GM12865 (cell line): ENCODE results near the gene MFSD12.
"Not testable (repeated sequence)": the region's sequence is repeated elsewhere in the genome, so short reads cannot be mapped to it uniquely, and the experiment has no call there.

Source experiments
- DNase-seq: peaks from one replicate; pipeline ENCODE4 v3.0.0; 2010; ENCODE audit warnings: low read depth
- H3K4me3 ChIP-seq: 2 replicates; pipeline ENCODE4 v1.5.1; 2011; ENCODE audit warnings: mild to moderate bottlenecking, low read depth, low read length, control low read depth
- TF ChIP-seq, protein P1 (sequence below): IDR thresholded peaks from 2 replicates; pipeline ENCODE4 v1.5.1; 2011; ENCODE audit warnings: low read length, control low read depth, low read depth, inconsistent platforms; ENCODE audit not compliant: insufficient read depth; ENCODE audit errors: missing control alignments

Gene MFSD12

DNA sequence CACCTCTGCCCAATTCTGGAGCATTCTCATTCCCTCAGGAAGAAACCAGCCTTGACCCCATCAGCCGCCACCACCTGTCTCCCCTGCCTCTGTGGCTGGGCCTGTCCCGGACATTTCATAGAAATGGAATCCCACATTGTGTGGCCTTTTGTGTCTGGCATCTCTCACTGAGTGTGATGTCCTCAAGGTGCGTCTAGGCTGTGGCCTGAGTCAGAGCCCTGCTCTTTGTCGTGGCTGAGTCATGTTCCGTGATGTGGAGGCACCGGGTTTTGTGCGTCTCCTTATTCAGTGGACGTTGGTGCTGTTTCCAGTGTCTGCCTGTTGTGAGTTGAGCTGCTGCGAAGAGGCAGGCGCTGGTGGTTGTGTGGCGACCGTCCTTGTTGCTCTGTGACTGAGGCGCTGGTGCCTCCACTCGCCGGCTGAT is 47.8 kb downstream of the MFSD12 start:
- TF ChIP-seq, protein P1, sequence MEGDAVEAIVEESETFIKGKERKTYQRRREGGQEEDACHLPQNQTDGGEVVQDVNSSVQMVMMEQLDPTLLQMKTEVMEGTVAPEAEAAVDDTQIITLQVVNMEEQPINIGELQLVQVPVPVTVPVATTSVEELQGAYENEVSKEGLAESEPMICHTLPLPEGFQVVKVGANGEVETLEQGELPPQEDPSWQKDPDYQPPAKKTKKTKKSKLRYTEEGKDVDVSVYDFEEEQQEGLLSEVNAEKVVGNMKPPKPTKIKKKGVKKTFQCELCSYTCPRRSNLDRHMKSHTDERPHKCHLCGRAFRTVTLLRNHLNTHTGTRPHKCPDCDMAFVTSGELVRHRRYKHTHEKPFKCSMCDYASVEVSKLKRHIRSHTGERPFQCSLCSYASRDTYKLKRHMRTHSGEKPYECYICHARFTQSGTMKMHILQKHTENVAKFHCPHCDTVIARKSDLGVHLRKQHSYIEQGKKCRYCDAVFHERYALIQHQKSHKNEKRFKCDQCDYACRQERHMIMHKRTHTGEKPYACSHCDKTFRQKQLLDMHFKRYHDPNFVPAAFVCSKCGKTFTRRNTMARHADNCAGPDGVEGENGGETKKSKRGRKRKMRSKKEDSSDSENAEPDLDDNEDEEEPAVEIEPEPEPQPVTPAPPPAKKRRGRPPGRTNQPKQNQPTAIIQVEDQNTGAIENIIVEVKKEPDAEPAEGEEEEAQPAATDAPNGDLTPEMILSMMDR: no peak
- DNase-seq: no peak
- H3K4me3 ChIP-seq: no peak overlapping the region

DNA sequence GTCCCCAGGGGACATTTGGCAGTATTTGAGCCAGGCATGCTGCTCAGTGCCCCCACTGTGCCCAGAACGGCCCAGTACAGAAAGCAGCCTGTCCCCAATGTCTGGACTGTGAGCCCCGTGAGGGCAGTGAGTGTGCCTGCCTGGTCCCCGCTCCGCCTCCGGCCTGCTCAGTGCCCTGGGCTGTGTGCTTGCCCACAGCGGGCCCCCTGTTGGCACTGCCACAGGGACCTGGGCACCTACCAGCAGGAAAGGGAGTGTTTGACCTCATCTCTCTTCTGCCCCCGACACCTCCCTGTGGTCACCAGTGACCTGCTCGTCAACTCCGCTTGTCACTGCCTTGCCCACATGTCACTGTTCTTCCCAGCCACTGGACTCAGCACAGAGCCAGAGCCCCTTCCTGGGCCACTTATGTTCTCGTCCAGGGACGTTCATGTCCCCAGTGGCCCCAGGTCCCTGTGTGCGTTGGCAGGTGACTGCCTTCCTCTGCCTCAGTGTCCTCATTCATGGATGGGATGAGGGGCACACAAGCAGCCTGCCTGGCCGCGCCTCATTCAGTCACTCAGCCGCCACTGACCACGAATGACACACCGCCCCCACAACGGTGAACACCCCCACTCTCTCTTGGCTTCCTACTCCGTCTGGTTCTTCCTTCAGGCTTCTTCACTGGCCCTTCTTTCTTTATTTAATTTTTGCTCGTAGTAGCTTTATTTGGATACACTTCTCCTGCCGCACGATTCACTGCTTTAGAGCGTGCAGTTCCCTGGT is 48.4 kb downstream of the MFSD12 start:
- TF ChIP-seq, protein P1: no peak
- H3K4me3 ChIP-seq: no peak overlapping the region
- no peak for DNase-seq

DNA sequence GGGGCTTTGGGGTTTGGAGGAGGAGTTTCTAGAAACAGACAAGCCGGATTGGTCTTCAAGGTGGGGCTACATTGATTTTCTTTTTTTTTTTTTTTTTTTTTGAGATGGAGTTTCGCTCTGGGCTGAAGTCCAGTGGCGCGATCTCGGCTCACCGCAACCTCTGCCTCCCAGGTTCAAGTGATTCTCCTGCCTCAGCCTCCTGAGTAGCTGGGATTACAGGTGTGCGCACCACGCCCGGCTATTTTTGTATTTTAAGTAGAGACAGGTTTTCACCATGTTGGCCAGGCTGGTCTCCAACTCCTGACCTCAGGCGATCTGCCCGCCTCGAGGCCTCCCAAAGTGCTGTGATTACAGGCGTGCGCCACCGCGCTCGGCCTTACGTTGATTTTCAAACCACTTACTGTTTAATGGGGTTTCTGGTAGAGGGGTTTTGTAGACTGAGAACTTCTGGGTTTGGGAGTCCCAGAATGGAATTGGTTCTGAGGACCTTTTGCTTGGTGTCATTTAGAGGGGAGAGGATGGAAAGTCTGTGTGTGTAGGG is 49.2 kb downstream of the MFSD12 start:
- DNase-seq, H3K4me3 ChIP-seq: not testable (repeated sequence)

DNA sequence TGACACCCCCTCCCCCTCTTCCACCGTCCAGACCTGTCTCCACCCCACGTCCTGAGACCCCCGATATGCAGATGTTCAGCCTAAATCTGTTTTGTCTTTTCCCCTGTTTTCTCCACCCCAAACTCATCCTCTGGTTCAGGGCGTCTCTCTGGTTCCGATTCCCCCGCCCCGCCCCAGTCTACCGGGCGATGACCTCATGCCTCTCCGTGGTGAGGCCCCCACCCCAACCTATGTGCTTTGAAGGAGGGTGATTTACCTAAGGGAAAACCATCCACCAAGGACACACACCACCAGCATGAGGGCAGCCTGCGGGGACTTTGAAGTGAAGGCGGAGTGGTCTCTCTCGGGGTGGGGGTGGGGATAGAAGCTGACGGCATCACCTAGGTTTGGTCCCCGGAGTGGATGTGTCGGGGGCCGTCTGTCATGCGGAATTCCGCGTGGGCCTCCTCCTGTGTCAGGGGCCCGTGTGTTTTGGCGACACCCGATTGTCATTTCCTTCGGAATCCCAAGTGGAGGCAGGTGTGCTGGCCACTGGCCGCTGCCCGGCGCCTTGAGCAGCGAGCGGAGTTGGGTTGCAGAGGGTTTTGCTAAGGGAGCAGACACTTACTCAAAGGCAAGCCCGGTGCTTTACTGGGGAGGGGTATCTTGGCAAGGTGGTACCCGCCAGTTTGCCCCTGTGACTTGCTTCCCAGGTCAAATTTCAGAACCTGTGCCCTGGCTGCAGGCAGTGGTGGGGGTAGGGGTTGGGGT is 49.8 kb downstream of the MFSD12 start:
- TF ChIP-seq, protein P1: no peak
- H3K4me3 ChIP-seq: peak overlapping the region; percentile 84
- no peak for DNase-seq

DNA sequence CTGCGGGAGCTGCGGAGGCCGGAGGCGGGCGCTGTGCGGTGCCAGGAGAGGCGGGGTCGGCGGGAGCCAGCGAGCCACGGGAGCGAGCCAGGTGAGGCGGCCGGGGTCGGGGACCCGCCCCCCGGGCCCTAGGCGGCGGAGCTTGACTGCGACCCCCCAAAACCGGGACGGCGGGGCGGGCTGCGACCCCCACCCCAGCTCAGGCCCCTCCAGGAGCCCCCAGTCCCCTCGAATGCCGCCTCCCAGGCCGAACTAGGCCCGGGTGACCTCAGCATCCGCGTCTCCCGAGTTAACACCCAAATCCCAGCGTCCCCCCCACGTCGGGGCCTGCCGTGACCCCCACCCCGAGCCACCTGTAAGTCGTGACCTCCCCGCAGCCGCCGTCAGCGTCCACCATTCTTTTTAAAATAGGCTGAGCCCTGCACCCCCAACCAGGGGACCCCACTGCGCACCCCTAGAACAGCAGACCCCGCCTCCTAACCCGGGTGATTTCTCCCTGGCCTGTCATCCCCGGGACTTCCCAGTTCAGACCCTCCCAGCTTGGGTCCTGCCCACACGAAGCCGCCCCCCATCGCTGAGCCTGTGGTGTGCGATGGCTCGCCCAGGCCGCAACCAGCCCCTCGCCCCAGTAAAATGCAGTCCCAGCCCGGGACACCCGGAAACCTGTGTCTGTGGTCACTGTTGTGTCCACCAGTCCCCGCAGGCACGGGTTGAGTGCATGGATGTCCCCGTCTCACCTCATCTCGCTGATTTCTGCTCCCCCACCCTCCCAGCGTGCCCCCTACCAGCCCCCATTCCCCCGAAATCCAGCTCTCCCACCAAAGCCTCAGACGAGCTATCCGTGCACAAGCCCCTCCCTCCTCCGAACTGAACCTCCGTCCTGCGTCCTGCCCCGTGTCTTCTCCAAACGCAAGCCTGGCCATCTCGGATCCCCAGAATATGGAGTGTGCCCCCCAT is 50.7 kb downstream of the MFSD12 start:
- H3K4me3 ChIP-seq: peak overlapping the region; percentile 84
- TF ChIP-seq, protein P1: no peak
- DNase-seq: peak; percentile 35

DNA sequence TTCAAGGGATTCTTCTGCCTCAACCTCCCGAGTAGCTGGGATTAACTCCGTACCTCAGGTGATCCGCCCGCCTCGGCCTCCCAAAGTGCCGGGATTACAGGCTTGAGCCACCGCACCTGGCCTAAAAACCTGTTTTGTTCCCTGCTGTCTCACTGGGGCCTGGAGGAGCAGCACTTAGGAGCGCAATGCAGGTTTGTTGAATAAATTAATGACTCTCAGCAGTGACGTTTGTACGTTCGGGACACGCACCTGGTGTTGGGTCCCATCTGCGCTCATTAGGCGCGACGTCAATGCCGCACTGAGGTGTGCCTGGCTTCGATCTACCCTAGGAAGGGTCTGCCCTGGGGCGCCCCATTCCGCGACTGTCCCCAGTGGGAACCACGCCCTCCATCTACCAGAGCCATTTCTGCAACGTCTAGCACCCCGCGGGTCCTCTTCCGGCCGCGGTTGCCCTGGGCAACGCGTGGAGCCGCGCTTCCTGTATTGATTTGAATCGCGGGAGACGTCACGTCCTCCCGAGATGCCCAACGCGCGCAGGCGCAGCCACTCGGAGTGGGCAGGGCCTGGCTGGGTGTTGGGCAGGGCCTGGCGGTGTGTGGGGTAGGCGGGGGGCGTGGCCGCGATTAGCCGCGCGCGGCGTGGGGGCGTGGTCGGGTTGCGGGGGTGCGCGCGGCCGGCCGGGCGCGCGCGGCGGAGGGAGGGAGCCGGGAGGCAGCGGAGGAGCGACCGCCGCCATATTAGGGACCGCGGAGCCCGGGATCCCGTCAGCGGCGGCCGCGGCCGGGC is 51.6 kb downstream of the MFSD12 start, which contains the start of gene FZR1:
TSS of gene FZR1 (plus strand) at position 714 of the 786 bp plus-strand sequence. CDS start 16,679 bp downstream, outside the sequence.
- peak within 1 kb of the TSS; percentile 84 for H3K4me3 ChIP-seq
- TF ChIP-seq, protein P1: no peak
- DNase-seq: peak; percentile 100
